ENCODE measurements around the gene RTL1.

Gene RTL1

DNA sequence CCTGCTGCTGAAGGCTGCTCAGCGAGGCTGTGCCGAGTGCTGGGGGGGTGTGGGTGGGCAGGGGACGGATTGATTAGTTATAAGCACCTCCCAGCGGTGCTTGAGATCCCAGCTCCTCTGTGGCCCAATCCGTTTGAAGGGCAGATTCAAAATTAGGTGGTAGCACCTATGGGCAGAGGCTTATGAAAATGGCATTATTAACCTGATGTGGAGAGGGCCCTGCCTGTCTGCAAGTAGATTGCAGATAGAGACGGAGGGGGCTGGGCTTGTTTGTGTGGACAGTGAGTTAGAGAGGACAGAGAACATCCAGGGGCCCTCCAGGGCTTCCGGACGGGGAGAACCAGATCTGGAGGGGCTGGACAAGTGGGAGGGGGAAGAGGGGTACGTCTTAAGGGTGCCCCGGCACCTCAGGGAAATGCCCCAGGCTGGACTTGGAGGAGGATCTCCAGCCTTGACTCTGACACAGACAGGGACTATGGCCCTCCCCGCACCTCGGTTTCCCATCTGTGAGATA is at the start of gene RTL1:
Gene RTL1 (minus strand): TSS at position 51 of the 514 bp plus-strand sequence. CDS start 18,934 bp downstream, outside the sequence.
- Histone ChIP-seq H3K4me3 (ENCODE audit: low read depth in 1 of 2, low read length in 2 of 2) (no peak within 1 kb of the TSS), H3K27me3 (ENCODE audit: control insufficient read depth in 1 of 2, insufficient read depth in 2 of 2, low read length in 2 of 2) (peaks cover 34 to 35% of the 10 kb centered on the region in 2 donors), H3K36me3 (ENCODE audit: control insufficient read depth in 1 of 2, insufficient read depth in 2 of 2, low read length in 2 of 2) (no peaks in the 10 kb centered on the region), H3K27ac (ENCODE audit: low read depth, low read length) (no peak within 1 kb of the TSS), H3K4me1 (ENCODE audit: control insufficient read depth in 1 of 2, insufficient read depth in 2 of 2, low read length in 2 of 2) (peaks cover 0 to 11% of the 10 kb centered on the region in 2 donors), H3K9me3 (ENCODE audit: control insufficient read depth in 1 of 2, low read length in 2 of 2) (no peaks in the 10 kb centered on the region), H3K9ac (ENCODE audit: low read depth in 1 of 2, low read length in 2 of 2) (no peak within 1 kb of the TSS)

DNA sequence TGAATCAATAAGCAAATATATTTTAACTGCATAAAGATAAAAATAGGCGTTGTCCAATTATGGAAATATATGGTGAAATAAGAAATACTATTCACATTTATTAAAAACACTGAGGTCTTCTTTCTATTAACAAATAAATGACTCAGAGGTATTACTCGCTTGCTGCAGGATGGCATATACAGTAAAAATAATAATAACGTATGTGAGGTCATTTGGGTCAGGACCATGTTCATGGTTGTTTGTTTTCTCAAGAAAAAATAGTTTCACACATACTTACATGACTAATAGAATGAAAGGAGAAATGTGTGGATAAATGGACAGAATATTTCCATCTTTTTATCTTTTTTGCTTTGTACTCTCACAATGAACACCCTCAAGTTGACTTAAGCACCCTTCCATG is 46.5 kb upstream of the RTL1 start:
- Histone ChIP-seq H3K9ac (ENCODE audit: low read depth in 1 of 2, low read length in 2 of 2) (no peak overlapping the region), H3K4me3 (ENCODE audit: low read depth in 1 of 2, low read length in 2 of 2) (no peak overlapping the region), H3K9me3 (ENCODE audit: control insufficient read depth in 1 of 2, low read length in 2 of 2) (no peaks in the 10 kb centered on the region), H3K36me3 (ENCODE audit: control insufficient read depth in 1 of 2, insufficient read depth in 2 of 2, low read length in 2 of 2) (no peaks in the 10 kb centered on the region), H3K27me3 (ENCODE audit: control insufficient read depth in 1 of 2, insufficient read depth in 2 of 2, low read length in 2 of 2) (no peaks in the 10 kb centered on the region), H3K27ac (ENCODE audit: low read depth, low read length) (no peak overlapping the region), H3K4me1 (ENCODE audit: control insufficient read depth in 1 of 2, insufficient read depth in 2 of 2, low read length in 2 of 2) (no peaks in the 10 kb centered on the region)

DNA sequence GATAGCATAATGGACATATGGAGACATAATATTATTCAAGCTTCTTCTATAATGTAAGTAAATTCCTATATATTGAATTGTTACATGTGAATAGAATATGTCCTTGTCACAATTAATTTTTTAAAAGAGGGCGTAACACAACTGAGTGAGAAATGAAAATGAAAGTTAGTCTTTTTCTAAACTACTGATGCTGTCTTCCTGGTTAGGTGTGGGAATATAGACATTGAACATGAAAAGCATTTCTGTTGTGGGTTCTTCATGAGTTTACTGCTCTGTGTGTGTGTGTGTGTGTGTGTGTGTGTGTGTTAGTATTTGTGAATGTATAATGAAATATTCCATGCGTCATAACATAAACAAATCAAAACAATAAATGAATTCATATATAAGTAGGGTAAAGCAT is 40.5 kb upstream of the RTL1 start:
- Histone ChIP-seq H3K9ac (ENCODE audit: low read depth in 1 of 2, low read length in 2 of 2) (no peak overlapping the region), H3K36me3 (ENCODE audit: control insufficient read depth in 1 of 2, insufficient read depth in 2 of 2, low read length in 2 of 2) (no peaks in the 10 kb centered on the region), H3K27ac (ENCODE audit: low read depth, low read length) (no peak overlapping the region), H3K9me3 (ENCODE audit: control insufficient read depth in 1 of 2, low read length in 2 of 2) (no peaks in the 10 kb centered on the region), H3K27me3 (ENCODE audit: control insufficient read depth in 1 of 2, insufficient read depth in 2 of 2, low read length in 2 of 2) (peaks cover 0 to 3% of the 10 kb centered on the region in 2 donors), H3K4me1 (ENCODE audit: control insufficient read depth in 1 of 2, insufficient read depth in 2 of 2, low read length in 2 of 2) (no peaks in the 10 kb centered on the region), H3K4me3 (ENCODE audit: low read depth in 1 of 2, low read length in 2 of 2) (no peak overlapping the region)

DNA sequence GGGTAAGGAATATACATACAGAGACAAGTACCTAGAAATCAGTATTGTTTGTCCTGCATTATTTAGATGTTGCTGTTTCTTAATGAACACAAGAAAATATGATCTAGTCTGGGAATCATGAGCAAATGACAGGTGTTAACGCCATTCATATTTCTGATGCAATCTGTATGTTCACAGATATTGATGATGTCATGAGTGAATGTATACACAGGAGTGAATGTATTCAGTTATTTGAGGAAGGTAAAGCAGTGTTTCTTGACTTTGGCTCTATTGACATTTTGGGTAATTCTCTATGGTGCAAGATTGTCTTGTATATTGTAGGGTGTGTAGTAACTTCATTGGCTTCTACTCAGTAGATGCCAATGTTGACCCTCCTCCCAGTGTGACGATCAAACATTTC is 26.7 kb upstream of the RTL1 start:
- no peak overlapping the region for H3K9ac ChIP-seq (ENCODE audit: low read depth in 1 of 2, low read length in 2 of 2)
- no peak overlapping the region for H3K27ac ChIP-seq (ENCODE audit: low read depth, low read length)
- no peak overlapping the region for H3K4me3 ChIP-seq (ENCODE audit: low read depth in 1 of 2, low read length in 2 of 2)
- no peaks in the 10 kb centered on the region for H3K36me3 ChIP-seq (ENCODE audit: control insufficient read depth in 1 of 2, insufficient read depth in 2 of 2, low read length in 2 of 2)
- peaks cover 0 to 5% of the 10 kb centered on the region in 2 donors for H3K9me3 ChIP-seq (ENCODE audit: control insufficient read depth in 1 of 2, low read length in 2 of 2)
- no peaks in the 10 kb centered on the region for H3K27me3 ChIP-seq (ENCODE audit: control insufficient read depth in 1 of 2, insufficient read depth in 2 of 2, low read length in 2 of 2)
- H3K4me1 ChIP-seq (ENCODE audit: control insufficient read depth in 1 of 2, insufficient read depth in 2 of 2, low read length in 2 of 2) = no peaks in the 10 kb centered on the region

DNA sequence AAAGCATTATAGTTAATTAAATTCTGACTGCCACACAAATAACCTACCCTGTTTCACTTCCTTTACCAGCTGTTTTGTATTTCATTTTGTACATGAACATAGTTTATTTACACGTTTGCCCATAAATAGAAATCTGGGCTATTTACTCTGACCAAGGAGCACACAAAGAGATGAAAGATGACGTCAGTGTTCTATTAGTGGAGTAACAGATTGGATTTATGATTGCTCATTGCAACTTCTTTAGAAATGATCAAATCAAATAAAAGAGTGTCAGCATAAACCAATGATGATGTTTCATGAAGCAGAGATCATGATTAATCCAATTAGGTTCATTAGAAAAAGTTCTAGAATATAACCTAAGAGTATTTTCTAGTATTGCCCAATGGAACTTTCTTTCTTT is 12.0 kb upstream of the RTL1 start:
- Histone ChIP-seq H3K27ac (ENCODE audit: low read depth, low read length) (no peak overlapping the region), H3K27me3 (ENCODE audit: control insufficient read depth in 1 of 2, insufficient read depth in 2 of 2, low read length in 2 of 2) (no peaks in the 10 kb centered on the region), H3K36me3 (ENCODE audit: control insufficient read depth in 1 of 2, insufficient read depth in 2 of 2, low read length in 2 of 2) (no peaks in the 10 kb centered on the region), H3K4me1 (ENCODE audit: control insufficient read depth in 1 of 2, insufficient read depth in 2 of 2, low read length in 2 of 2) (no peaks in the 10 kb centered on the region), H3K9ac (ENCODE audit: low read depth in 1 of 2, low read length in 2 of 2) (no peak overlapping the region), H3K9me3 (ENCODE audit: control insufficient read depth in 1 of 2, low read length in 2 of 2) (peaks cover 0 to 2% of the 10 kb centered on the region in 2 donors), H3K4me3 (ENCODE audit: low read depth in 1 of 2, low read length in 2 of 2) (no peak overlapping the region)

DNA sequence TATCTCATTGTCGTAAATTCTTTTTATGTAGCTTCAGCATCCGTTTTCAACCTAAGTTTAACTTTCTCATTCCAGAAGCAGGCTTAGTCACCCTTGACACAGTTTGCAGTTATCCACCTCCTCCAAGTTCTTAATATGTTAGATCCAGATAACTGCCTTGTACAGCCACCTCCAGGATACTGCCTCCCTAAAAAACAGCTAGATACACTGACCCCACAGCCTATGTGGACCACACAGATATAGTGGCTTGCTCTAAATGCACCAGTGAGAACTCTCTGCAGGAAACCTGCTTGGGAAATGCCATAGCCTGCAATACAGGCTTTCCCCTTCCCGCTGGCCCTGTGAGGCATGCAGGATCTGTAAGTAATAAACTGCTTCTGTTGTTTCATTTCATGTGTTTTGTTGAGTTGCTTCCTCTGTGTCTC is 11.1 kb upstream of the RTL1 start:
- H3K36me3 ChIP-seq (ENCODE audit: control insufficient read depth in 1 of 2, insufficient read depth in 2 of 2, low read length in 2 of 2) = no peaks in the 10 kb centered on the region
- H3K4me3 ChIP-seq (ENCODE audit: low read depth in 1 of 2, low read length in 2 of 2) = no peak overlapping the region
- no peak overlapping the region for H3K27ac ChIP-seq (ENCODE audit: low read depth, low read length)
- peaks cover 0 to 2% of the 10 kb centered on the region in 2 donors for H3K9me3 ChIP-seq (ENCODE audit: control insufficient read depth in 1 of 2, low read length in 2 of 2)
- no peaks in the 10 kb centered on the region for H3K27me3 ChIP-seq (ENCODE audit: control insufficient read depth in 1 of 2, insufficient read depth in 2 of 2, low read length in 2 of 2)
- H3K4me1 ChIP-seq (ENCODE audit: control insufficient read depth in 1 of 2, insufficient read depth in 2 of 2, low read length in 2 of 2) = no peaks in the 10 kb centered on the region
- H3K9ac ChIP-seq (ENCODE audit: low read depth in 1 of 2, low read length in 2 of 2) = no peak overlapping the region

DNA sequence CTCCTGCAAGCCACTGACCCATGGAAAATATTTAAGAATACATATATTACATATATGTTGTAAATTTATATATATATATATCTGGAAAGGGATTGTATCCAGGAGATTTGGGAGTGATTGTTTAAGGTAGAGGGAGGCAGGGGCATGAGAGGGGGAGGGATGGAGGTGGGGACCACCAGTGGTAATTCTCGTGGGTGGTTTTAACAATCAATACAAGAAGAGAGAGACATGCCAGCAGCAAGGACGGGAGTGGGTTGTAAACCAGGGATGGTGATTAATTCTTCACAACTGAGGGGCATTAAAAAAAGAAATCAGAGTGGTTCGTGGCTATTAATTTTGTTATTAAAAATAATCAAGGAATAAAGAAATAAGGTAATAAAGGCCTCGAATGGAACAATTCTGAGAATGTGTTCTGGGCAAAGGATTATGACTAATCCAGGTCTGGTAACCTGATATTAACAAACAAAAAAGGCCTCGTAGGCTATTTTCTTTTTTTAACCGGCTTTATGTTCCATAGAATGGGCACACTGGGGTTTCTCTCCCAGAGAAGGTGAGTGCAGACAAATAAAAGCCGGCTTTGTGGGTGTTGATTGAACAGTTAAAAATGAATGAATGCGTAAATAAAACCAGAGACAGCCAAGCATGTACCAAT is 8.3 kb upstream of the RTL1 start:
- no peaks in the 10 kb centered on the region for H3K36me3 ChIP-seq (ENCODE audit: control insufficient read depth in 1 of 2, insufficient read depth in 2 of 2, low read length in 2 of 2)
- no peak overlapping the region for H3K27ac ChIP-seq (ENCODE audit: low read depth, low read length)
- no peaks in the 10 kb centered on the region for H3K4me1 ChIP-seq (ENCODE audit: control insufficient read depth in 1 of 2, insufficient read depth in 2 of 2, low read length in 2 of 2)
- H3K9ac ChIP-seq (ENCODE audit: low read depth in 1 of 2, low read length in 2 of 2) = no peak overlapping the region
- peaks cover 0 to 2% of the 10 kb centered on the region in 2 donors for H3K9me3 ChIP-seq (ENCODE audit: control insufficient read depth in 1 of 2, low read length in 2 of 2)
- no peak overlapping the region for H3K4me3 ChIP-seq (ENCODE audit: low read depth in 1 of 2, low read length in 2 of 2)
- H3K27me3 ChIP-seq (ENCODE audit: control insufficient read depth in 1 of 2, insufficient read depth in 2 of 2, low read length in 2 of 2) = peaks cover 3 to 5% of the 10 kb centered on the region in 2 donors

DNA sequence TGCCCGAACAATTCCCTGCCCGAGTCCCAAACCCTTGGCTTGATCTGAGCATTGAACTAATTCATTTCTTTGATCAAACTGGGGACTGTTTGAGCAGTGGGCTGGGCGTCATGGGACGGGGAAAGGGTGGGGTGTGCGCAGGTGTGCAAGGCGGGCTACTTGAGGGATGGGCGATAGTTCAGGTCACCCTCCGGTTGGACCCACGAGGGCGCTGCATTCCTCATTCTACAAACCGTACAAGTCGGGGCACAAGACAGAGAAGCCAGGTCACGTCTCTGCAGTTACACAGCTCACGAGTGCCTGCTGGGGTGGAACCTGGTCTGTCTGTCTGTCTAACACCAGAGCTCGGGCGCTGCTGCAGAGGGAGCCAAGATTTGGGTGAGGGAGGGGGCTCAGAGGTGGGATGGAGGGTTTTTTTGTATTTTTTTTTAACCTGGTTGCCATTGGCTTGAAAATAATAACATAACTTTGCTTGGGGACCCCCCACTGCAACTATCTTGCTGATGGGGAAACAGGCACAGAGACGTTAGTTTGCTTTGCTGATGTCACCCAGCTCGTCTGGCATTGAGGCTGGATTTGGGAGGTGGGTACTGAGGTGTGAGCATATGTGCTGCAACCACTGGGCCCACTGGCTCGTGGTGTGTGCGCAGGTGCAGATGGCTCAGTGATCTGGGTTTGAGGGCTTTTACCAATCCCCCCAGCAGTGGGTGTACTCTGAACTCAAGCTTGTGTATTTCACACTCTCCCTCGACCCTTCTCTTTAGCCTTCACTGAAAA is 7.6 kb upstream of the RTL1 start:
- peaks cover 3 to 11% of the 10 kb centered on the region in 2 donors for H3K27me3 ChIP-seq (ENCODE audit: control insufficient read depth in 1 of 2, insufficient read depth in 2 of 2, low read length in 2 of 2)
- no peaks in the 10 kb centered on the region for H3K4me1 ChIP-seq (ENCODE audit: control insufficient read depth in 1 of 2, insufficient read depth in 2 of 2, low read length in 2 of 2)
- H3K9me3 ChIP-seq (ENCODE audit: control insufficient read depth in 1 of 2, low read length in 2 of 2) = peaks cover 0 to 2% of the 10 kb centered on the region in 2 donors
- H3K4me3 ChIP-seq (ENCODE audit: low read depth in 1 of 2, low read length in 2 of 2) = no peak overlapping the region
- H3K27ac ChIP-seq (ENCODE audit: low read depth, low read length) = no peak overlapping the region
- H3K36me3 ChIP-seq (ENCODE audit: control insufficient read depth in 1 of 2, insufficient read depth in 2 of 2, low read length in 2 of 2) = no peaks in the 10 kb centered on the region
- no peak overlapping the region for H3K9ac ChIP-seq (ENCODE audit: low read depth in 1 of 2, low read length in 2 of 2)

DNA sequence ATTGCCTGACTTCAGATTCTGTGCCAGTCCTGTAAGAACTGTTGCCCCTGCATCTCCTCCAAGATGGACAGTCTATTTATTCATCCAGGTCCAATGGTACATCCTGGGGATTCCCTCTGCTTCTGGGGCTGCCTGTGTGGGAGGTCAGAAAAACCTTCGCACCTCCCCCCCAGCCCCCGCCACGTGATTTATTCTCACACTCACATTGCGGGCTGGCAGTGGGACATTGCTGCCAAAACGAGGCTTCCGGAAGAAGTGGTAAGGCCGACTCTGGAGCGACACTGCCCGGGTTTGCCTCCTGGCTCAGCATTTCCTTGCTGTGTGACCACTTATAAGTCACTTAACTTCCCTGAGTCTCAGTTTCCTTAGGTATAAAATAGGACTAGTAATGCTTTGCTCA is 5.9 kb upstream of the RTL1 start:
- Histone ChIP-seq H3K36me3 (ENCODE audit: control insufficient read depth in 1 of 2, insufficient read depth in 2 of 2, low read length in 2 of 2) (no peaks in the 10 kb centered on the region), H3K27me3 (ENCODE audit: control insufficient read depth in 1 of 2, insufficient read depth in 2 of 2, low read length in 2 of 2) (peaks cover 3 to 15% of the 10 kb centered on the region in 2 donors), H3K9ac (ENCODE audit: low read depth in 1 of 2, low read length in 2 of 2) (no peak overlapping the region), H3K4me3 (ENCODE audit: low read depth in 1 of 2, low read length in 2 of 2) (no peak overlapping the region), H3K9me3 (ENCODE audit: control insufficient read depth in 1 of 2, low read length in 2 of 2) (no peaks in the 10 kb centered on the region), H3K27ac (ENCODE audit: low read depth, low read length) (no peak overlapping the region), H3K4me1 (ENCODE audit: control insufficient read depth in 1 of 2, insufficient read depth in 2 of 2, low read length in 2 of 2) (no peaks in the 10 kb centered on the region)

DNA sequence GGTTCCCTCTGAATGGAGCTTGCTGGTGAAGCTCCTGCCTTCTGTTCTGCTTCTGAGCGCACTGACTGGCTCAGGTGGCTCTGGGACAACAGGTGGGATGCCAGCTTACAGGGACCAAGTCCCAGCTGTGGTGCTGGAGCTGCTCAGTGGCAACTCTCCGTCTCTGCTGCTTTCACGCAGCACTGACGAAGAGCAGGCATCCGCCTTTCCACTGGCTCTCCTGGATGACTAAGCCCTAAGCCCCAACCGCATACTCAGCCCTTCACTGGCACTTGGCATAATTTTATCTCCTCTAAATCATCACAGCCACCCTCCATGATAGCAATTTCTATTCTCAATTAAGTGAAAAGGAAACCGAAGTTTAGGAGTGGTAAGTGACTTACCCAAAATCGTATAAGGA is 3.7 kb upstream of the RTL1 start:
- Histone ChIP-seq H3K27me3 (ENCODE audit: control insufficient read depth in 1 of 2, insufficient read depth in 2 of 2, low read length in 2 of 2) (peaks cover 9 to 19% of the 10 kb centered on the region in 2 donors), H3K36me3 (ENCODE audit: control insufficient read depth in 1 of 2, insufficient read depth in 2 of 2, low read length in 2 of 2) (no peaks in the 10 kb centered on the region), H3K4me1 (ENCODE audit: control insufficient read depth in 1 of 2, insufficient read depth in 2 of 2, low read length in 2 of 2) (no peaks in the 10 kb centered on the region), H3K9ac (ENCODE audit: low read depth in 1 of 2, low read length in 2 of 2) (no peak overlapping the region), H3K27ac (ENCODE audit: low read depth, low read length) (no peak overlapping the region), H3K9me3 (ENCODE audit: control insufficient read depth in 1 of 2, low read length in 2 of 2) (no peaks in the 10 kb centered on the region), H3K4me3 (ENCODE audit: low read depth in 1 of 2, low read length in 2 of 2) (no peak overlapping the region)
